Activated T-helper 2 cell treated with anti-CD3 and anti-CD28 coated beads, Interferon-gamma antibody, Interleukin-2, Interleukin-4, amounts not matched to agents 10 μg/mL and 5 μg/mL and 100 μg/mL, durations not matched to agents 14 hours and 24 hours and 36 hours (primary cell): ENCODE measurements around the gene IL1RAP. TPM values are rescaled to one million over a fixed set of nuclear protein-coding genes. Genes with fewer than 3 reads are reported as not detected.

Experiments
- total RNA-seq: library from RNA; stranded (reverse); gene quantifications from 2 replicates; pipeline ENCODE4 v1.2.3, GENCODE V29; 2022

Gene IL1RAP
- total RNA-seq, 1 donor from 2014 or later = 34.5 TPM

Other genes with a start within 250 kb of the IL1RAP start
- gene CLDN1, start 191.6 kb upstream of the IL1RAP start, total RNA-seq = 5.7 and 6.0 TPM in 2 replicates
- not detected in 2 replicates for gene CLDN16, start 125.9 kb upstream of the IL1RAP start, total RNA-seq
- not detected in 2 replicates for gene TMEM207, start 64.2 kb upstream of the IL1RAP start, total RNA-seq